Measurements from ENCODE around the gene AVP. TPM values are rescaled to one million over a fixed set of nuclear protein-coding genes. Genes with fewer than 3 reads are reported as not detected.

AVP gene
- total RNA-seq, 1 experiment from 2014 or later = not detected

DNA sequence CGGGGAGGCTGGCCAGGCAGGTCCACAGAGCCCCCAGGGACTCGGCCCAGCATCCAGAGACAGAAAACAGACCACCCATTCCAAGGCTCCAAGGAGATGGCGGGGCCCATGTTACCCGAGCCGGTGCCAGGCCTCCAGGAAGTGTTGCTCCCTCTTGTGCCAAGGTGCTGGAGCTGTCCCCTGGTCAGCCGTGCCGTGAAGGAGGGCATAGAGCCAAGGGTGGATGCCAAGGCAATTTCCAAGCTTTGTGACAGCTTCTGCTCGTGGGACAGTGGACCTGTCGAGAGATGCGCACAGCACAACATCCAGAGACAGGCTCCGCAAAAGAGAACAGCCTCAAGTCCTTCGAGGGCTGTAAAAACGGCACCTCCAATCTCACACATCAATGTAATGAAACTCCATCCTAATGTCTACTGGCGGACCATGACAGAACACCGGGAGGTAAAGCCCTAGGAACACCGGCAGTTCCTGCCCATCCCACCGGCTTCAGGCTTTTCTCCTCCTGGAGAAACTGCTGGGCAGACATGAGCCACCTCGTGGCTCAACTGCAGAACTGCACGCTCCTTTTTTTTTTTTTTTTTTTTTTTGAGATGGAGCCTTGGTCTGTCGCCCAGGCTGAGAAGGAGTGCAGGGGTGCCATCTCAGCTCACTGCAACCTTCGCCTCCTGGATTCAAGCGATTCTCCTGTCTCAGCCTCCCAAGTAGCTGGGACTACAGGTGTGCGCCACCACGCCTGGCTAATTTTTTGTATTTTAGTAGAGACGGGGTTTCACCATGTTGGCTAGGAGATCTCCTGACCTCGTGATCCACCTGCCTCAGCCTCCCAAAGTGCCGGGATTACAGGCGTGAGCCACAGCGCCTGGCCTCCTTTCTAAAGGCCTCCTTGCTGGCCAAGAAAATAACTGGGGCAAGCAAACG, 30.9 kb upstream of the AVP start:
- Histone ChIP-seq H3K27me3 (ENCODE audit: insufficient read depth, low read depth) (no peaks in the 10 kb centered on the region), H3F3A (ENCODE audit: insufficient read depth, low read depth) (no peaks in the 10 kb centered on the region), H3K79me2 (ENCODE audit: low read depth) (no peaks in the 10 kb centered on the region), H3K4me2 (no peak overlapping the region), H4K20me1 (ENCODE audit: insufficient read depth) (peaks cover 8% of the 10 kb centered on the region; the same call in 1 of the 2 replicates), H3K4me3 (no peak overlapping the region), H3K9me3 (ENCODE audit: insufficient read depth, low read depth) (no peaks in the 10 kb centered on the region), H2AFZ (no peak overlapping the region), H3K27ac (no peak overlapping the region), H3K9me2 (ENCODE audit: insufficient read depth) (no peaks in the 10 kb centered on the region), H3K36me3 (ENCODE audit: low read depth) (no peaks in the 10 kb centered on the region), H3K4me1 (replicated peaks; ENCODE audit: insufficient read depth) (no peaks in the 10 kb centered on the region)
- peak; percentile 33 to 46 for DNase-seq
- ChIA-PET CTCF (interaction anchor here (0.6 to 0.7 kb wide), 4 partner anchors 14 to 256 kb away, joined by 3 to 19 read pairs (median 13); no protein-coding TSS in a partner anchor), POLR2A (ENCODE audit: unreplicated experiment) (no interaction called here)
- intact Hi-C loops (cut with micrococcal nuclease; ENCODE audit: unreplicated experiment) = loop anchor here (1.0 kb wide), 1 partner anchor 61 kb away; no protein-coding TSS in a partner anchor
- TF ChIP-seq CTCF (conservative IDR thresholded peaks at IDR 0.05) (peak; percentile 81), EZH2 (IDR thresholded peaks at IDR 0.05; ENCODE audit: low read depth) (no peak)
- BruUV-seq (replicated peaks) = no TSS peak

DNA sequence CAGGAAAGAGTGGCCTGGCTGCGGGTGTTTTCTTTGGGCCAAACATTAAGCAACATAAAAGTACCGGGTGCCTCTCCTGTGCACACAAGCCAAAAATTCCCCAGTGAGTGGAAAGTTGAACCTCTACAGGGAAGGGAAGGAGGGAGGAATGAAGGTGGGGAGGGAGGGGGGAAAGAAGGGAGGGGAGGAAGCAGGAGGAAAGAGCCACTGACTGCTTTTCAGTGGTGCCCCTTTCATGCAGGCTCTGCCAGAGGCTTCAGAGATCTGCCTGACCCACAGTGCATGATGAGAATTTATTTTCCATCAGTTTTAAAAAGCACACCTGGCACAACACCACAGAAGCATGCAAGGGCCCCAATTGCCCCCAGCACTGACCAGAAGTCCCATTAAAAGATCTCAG, 27.5 kb upstream of the AVP start:
- Histone ChIP-seq H3K4me2 (no peak overlapping the region), H3F3A (ENCODE audit: insufficient read depth, low read depth) (no peaks in the 10 kb centered on the region), H3K9me3 (ENCODE audit: insufficient read depth, low read depth) (no peaks in the 10 kb centered on the region), H3K79me2 (ENCODE audit: low read depth) (no peaks in the 10 kb centered on the region), H2AFZ (no peak overlapping the region), H4K20me1 (ENCODE audit: insufficient read depth) (peaks cover 8% of the 10 kb centered on the region; the same call in 1 of the 2 replicates), H3K9me2 (ENCODE audit: insufficient read depth) (no peaks in the 10 kb centered on the region), H3K27ac (no peak overlapping the region), H3K27me3 (ENCODE audit: insufficient read depth, low read depth) (no peaks in the 10 kb centered on the region), H3K36me3 (ENCODE audit: low read depth) (no peaks in the 10 kb centered on the region), H3K4me3 (no peak overlapping the region), H3K4me1 (replicated peaks; ENCODE audit: insufficient read depth) (no peaks in the 10 kb centered on the region)
- ChIA-PET CTCF (no interaction called here), POLR2A (ENCODE audit: unreplicated experiment) (no interaction called here)
- no peak for DNase-seq
- intact Hi-C loops (cut with micrococcal nuclease; ENCODE audit: unreplicated experiment) = no loop called here
- BruUV-seq (replicated peaks) = no TSS peak
- no peak for TF ChIP-seq CTCF (conservative IDR thresholded peaks at IDR 0.05)
- TF ChIP-seq EZH2 (IDR thresholded peaks at IDR 0.05; ENCODE audit: low read depth) = no peak

- no TSS peak for BruUV-seq (replicated peaks)
- no peak overlapping the region for H3K4me2 ChIP-seq
- H4K20me1 ChIP-seq (ENCODE audit: insufficient read depth) = peaks cover 7% of the 10 kb centered on the region; the same call in 1 of the 2 replicates
- no peak overlapping the region for H3K4me3 ChIP-seq
- no peaks in the 10 kb centered on the region for H3K27me3 ChIP-seq (ENCODE audit: insufficient read depth, low read depth)
- H3F3A ChIP-seq (ENCODE audit: insufficient read depth, low read depth) = no peaks in the 10 kb centered on the region
- H3K9me3 ChIP-seq (ENCODE audit: insufficient read depth, low read depth) = no peaks in the 10 kb centered on the region
- no peaks in the 10 kb centered on the region for H3K9me2 ChIP-seq (ENCODE audit: insufficient read depth)
- no peak overlapping the region for H2AFZ ChIP-seq
- no peak for DNase-seq
- TF ChIP-seq CTCF (conservative IDR thresholded peaks at IDR 0.05) (no peak), EZH2 (IDR thresholded peaks at IDR 0.05; ENCODE audit: low read depth) (no peak)
- no peaks in the 10 kb centered on the region for H3K4me1 ChIP-seq (replicated peaks; ENCODE audit: insufficient read depth)
- no peaks in the 10 kb centered on the region for H3K79me2 ChIP-seq (ENCODE audit: low read depth)
- POLR2A ChIA-PET (ENCODE audit: unreplicated experiment) = no interaction called here
- intact Hi-C loops (cut with micrococcal nuclease; ENCODE audit: unreplicated experiment) = no loop called here
- H3K36me3 ChIP-seq (ENCODE audit: low read depth) = no peaks in the 10 kb centered on the region
- CTCF ChIA-PET = no interaction called here
- H3K27ac ChIP-seq = no peak overlapping the region
Observed at GRCh38 chr20:3111507-3111906, 27.0 kb upstream of the AVP start.

Measured in PC-9 (cell line).